Testis (tissue), 2 donors: ENCODE results near the gene FMC1.

Source experiments
- CTCF ChIP-seq, 3 experiments: fragments of 450-650 bp in 2 of 3; fragments of 200-600 bp in 1 of 3; sonication (generic) in 1 of 3; IDR thresholded peaks; one replicate each; pipeline ENCODE4 v1.5.1; 2016 to 2019; ENCODE audit warnings: antibody characterized with exemption in 3 of 3, mild to moderate bottlenecking in 2 of 3, moderate library complexity in 1 of 3
- POLR2A ChIP-seq: fragments of 450-650 bp; IDR thresholded peaks from one replicate; pipeline ENCODE4 v1.6.1; 2017; ENCODE audit warnings: antibody characterized with exemption, mild to moderate bottlenecking, moderate library complexity

GRCh38 chr7:139317939-139318505, 23.1 kb upstream of the FMC1 start:
- no peak for TF ChIP-seq POLR2A
- no peak for TF ChIP-seq CTCF (IDR thresholded peaks at IDR 0.05)
